Hepatocyte (in vitro differentiated cells): Measurements from ENCODE around the gene ENOX1. TPM values are rescaled to one million over a fixed set of nuclear protein-coding genes. Genes with fewer than 3 reads are reported as not detected.

ENCODE experiments used
- DNase-seq: peaks from one replicate; pipeline ENCODE4 v3.0.0-alpha.2; 2016; ENCODE audit warnings: low spot score
- H2AFZ ChIP-seq: fragments of 200-600 bp; sonication (generic); 2 replicates; pipeline ENCODE4 v1.6.0; 2016; ENCODE audit warnings: antibody characterized with exemption, mild to moderate bottlenecking
- H3K27ac ChIP-seq: fragments of 200-600 bp; sonication (generic); 2 replicates; pipeline ENCODE4 v1.5.1; 2016; ENCODE audit warnings: mild to moderate bottlenecking
- H3K27me3 ChIP-seq: fragments of 200-600 bp; sonication (generic); 2 replicates; pipeline ENCODE4 v1.6.1; 2016
- H3K36me3 ChIP-seq: fragments of 200-600 bp; sonication (generic); replicated peaks from 2 replicates; pipeline ENCODE4 v1.5.1; 2016; ENCODE audit warnings: low read depth; ENCODE audit not compliant: insufficient read depth
- H3K4me1 ChIP-seq: fragments of 200-600 bp; sonication (generic); 2 replicates; pipeline ENCODE4 v1.5.1; 2016; ENCODE audit warnings: mild to moderate bottlenecking, moderate library complexity; ENCODE audit not compliant: insufficient read depth
- H3K4me2 ChIP-seq: fragments of 200-600 bp; sonication (generic); 2 replicates; pipeline ENCODE4 v1.6.0; 2016
- H3K4me3 ChIP-seq: fragments of 200-600 bp; sonication (generic); 2 replicates; pipeline ENCODE4 v1.5.1; 2016; ENCODE audit warnings: mild to moderate bottlenecking
- H3K79me2 ChIP-seq: fragments of 200-600 bp; sonication (generic); 2 replicates; pipeline ENCODE4 v1.6.0; 2017; ENCODE audit warnings: mild to moderate bottlenecking
- H3K9me2 ChIP-seq: fragments of 200-600 bp; sonication (generic); replicated peaks from 2 replicates; pipeline ENCODE4 v1.6.0; 2017; ENCODE audit warnings: mild to moderate bottlenecking; ENCODE audit not compliant: insufficient read depth
- H3K9me3 ChIP-seq: fragments of 200-600 bp; sonication (generic); 2 replicates; pipeline ENCODE4 v1.5.1; 2016; ENCODE audit warnings: low read depth, mild to moderate bottlenecking
- H4K20me1 ChIP-seq: fragments of 200-600 bp; sonication (generic); 2 replicates; pipeline ENCODE4 v1.6.0; 2016; ENCODE audit warnings: mild to moderate bottlenecking; ENCODE audit not compliant: insufficient read depth, poor library complexity, severe bottlenecking
- CTCF ChIP-seq: fragments of 200-600 bp; sonication (generic); IDR thresholded peaks from 2 replicates; pipeline ENCODE4 v1.5.1; 2016; ENCODE audit warnings: antibody characterized with exemption, mild to moderate bottlenecking; ENCODE audit not compliant: poor library complexity
- EZH2 ChIP-seq: fragments of 200-600 bp; sonication (generic); IDR thresholded peaks from 2 replicates; pipeline ENCODE4 v1.6.1; 2016; ENCODE audit warnings: antibody characterized with exemption, mild to moderate bottlenecking, borderline replicate concordance
- EZH2phosphoT487 ChIP-seq: fragments of 200-600 bp; sonication (generic); IDR thresholded peaks from one replicate; pipeline ENCODE4 v1.6.1; 2018; ENCODE audit warnings: antibody characterized with exemption, mild to moderate bottlenecking, low read depth, moderate library complexity; ENCODE audit not compliant: unreplicated experiment, severe bottlenecking
- WGBS: methylation state at CpG from one replicate; pipeline ENCODE4 v1.1.6; 2016; ENCODE audit warnings: low lambda C conversion rate; ENCODE audit errors: missing lambda C conversion rate; 5-methylcytosine and 5-hydroxymethylcytosine counted together
- polyA plus RNA-seq: library from polyadenylated mRNA; unstranded; fragments of >200 nt; fragmentation: Nextera tagmentation; extraction: Ambion mirVana; gene quantifications from 2 replicates; pipeline ENCODE4 v1.2.1, GENCODE V29; 2016
- small RNA-seq: library from RNA; depleted of rRNA; stranded (forward); fragments of <200 nt; gene quantifications from one replicate; pipeline ENCODE3, GENCODE V24; 2014
- total RNA-seq: library from RNA; depleted of rRNA; stranded (reverse); fragments of >200 nt; gene quantifications from 2 replicates; pipeline ENCODE4 v1.2.3, GENCODE V29; 2014

The ENOX1 gene
- total and polyA plus RNA-seq, 2 experiments from 2014 or later, result 2.4 to 4.0 TPM

- no peaks in the 10 kb centered on the region for H4K20me1 ChIP-seq
- TF ChIP-seq CTCF (no peak), EZH2 (no peak), EZH2phosphoT487 (no peak)
- 79% methylated on average over 2 of the region's 2 CpGs for WGBS
- no peaks in the 10 kb centered on the region for H3K27me3 ChIP-seq
- H3K36me3 ChIP-seq, result no peaks in the 10 kb centered on the region
- no peak overlapping the region for H2AFZ ChIP-seq
- H3K4me2 ChIP-seq, result no peak overlapping the region
- DNase-seq, result no peak
- H3K4me1 ChIP-seq, result no peaks in the 10 kb centered on the region
- no peaks in the 10 kb centered on the region for H3K9me2 ChIP-seq
- H3K4me3 ChIP-seq, result no peak overlapping the region
- H3K79me2 ChIP-seq, result no peaks in the 10 kb centered on the region
- H3K9me3 ChIP-seq, result no peaks in the 10 kb centered on the region
- no peak overlapping the region for H3K27ac ChIP-seq
Measured at GRCh38 chr13:43167731-43168130, 619.0 kb downstream of the ENOX1 start.

- H3K4me2 ChIP-seq, result no peak overlapping the region
- no peak overlapping the region for H2AFZ ChIP-seq
- H4K20me1 ChIP-seq, result no peaks in the 10 kb centered on the region
- DNase-seq, result no peak
- TF ChIP-seq CTCF (no peak), EZH2phosphoT487 (no peak), EZH2 (no peak)
- no peaks in the 10 kb centered on the region for H3K27me3 ChIP-seq
- H3K27ac ChIP-seq, result no peak overlapping the region
- H3K9me2 ChIP-seq, result no peaks in the 10 kb centered on the region
- no peak overlapping the region for H3K4me3 ChIP-seq
- no peaks in the 10 kb centered on the region for H3K36me3 ChIP-seq
- 86% methylated on average over 6 of the region's 6 CpGs for WGBS
- H3K9me3 ChIP-seq, result no peaks in the 10 kb centered on the region
- H3K4me1 ChIP-seq, result no peaks in the 10 kb centered on the region
- no peaks in the 10 kb centered on the region for H3K79me2 ChIP-seq
Measured at GRCh38 chr13:43166644-43167457, 619.9 kb downstream of the ENOX1 start.

Small RNAs within 50 kb of the gene (small RNA-seq; reads per million reads assigned to genes)
- gene AL162713.1, result not detected

Other genes with a start within 250 kb of the ENOX1 start
- 5.3 and 9.0 TPM in 2 replicates for gene CCDC122, start 92.8 kb upstream of the ENOX1 start, total RNA-seq
- gene CCDC122, start 92.8 kb upstream of the ENOX1 start, polyA plus RNA-seq, result 10.3 and 14.5 TPM in 2 replicates
- gene LACC1, start 92.9 kb upstream of the ENOX1 start, total RNA-seq, result 10.3 and 11.1 TPM in 2 replicates
- gene LACC1, start 92.9 kb upstream of the ENOX1 start, polyA plus RNA-seq, result 3.1 and 3.6 TPM in 2 replicates